PC-9 (cell line): ENCODE data around the gene AKAP13. TPM values are rescaled to one million over a fixed set of nuclear protein-coding genes. Genes with fewer than 3 reads are reported as not detected.

Source experiments
- BruUV-seq: library from RNA; stranded (reverse); fragments of 400-500 nt; replicated peaks from 2 replicates; lab custom pipeline; 2021; lab: Mats Ljungman, UMichigan
- CTCF ChIA-PET: fragments of 300-600 bp; sonication (Branson Sonifier 250); formaldehyde crosslinking; loops from one replicate; lab custom pipeline; 2022; ENCODE audit warnings: antibody characterized with exemption; lab: Charles Lee
- POLR2A ChIA-PET: fragments of 300-600 bp; sonication (Branson Sonifier 250); formaldehyde crosslinking; loops from one replicate; lab custom pipeline; 2022; ENCODE audit warnings: antibody characterized with exemption; ENCODE audit not compliant: unreplicated experiment; lab: Charles Lee
- DNase-seq, 2 experiments: peaks; one replicate each; pipeline versions ENCODE4 v3.0.0 to v3.0.0-alpha.2; 2015 to 2022; ENCODE audit warnings: mixed read lengths in 1 of 2
- H2AFZ ChIP-seq: fragments of 200-600 bp; sonication (generic); 2 replicates; pipeline ENCODE4 v1.8.1; 2017; ENCODE audit warnings: antibody characterized with exemption
- H3F3A ChIP-seq: fragments of 200-600 bp; sonication (generic); 2 replicates; pipeline ENCODE4 v1.8.1; 2017; ENCODE audit warnings: antibody characterized with exemption, mild to moderate bottlenecking, low read depth; ENCODE audit not compliant: insufficient read depth
- H3K27ac ChIP-seq: fragments of 200-600 bp; sonication (generic); 2 replicates; pipeline ENCODE4 v1.6.1; 2016; ENCODE audit warnings: mixed run types
- H3K27me3 ChIP-seq: fragments of 200-600 bp; sonication (generic); 2 replicates; pipeline ENCODE4 v1.6.1; 2016; ENCODE audit warnings: low read depth, mixed run types; ENCODE audit not compliant: insufficient read depth
- H3K36me3 ChIP-seq: fragments of 200-600 bp; sonication (generic); 2 replicates; pipeline ENCODE4 v1.6.1; 2016; ENCODE audit warnings: low read depth, mixed run types
- H3K4me1 ChIP-seq: fragments of 200-600 bp; sonication (generic); replicated peaks from 2 replicates; pipeline ENCODE4 v1.6.1; 2016; ENCODE audit warnings: mixed run types; ENCODE audit not compliant: insufficient read depth
- H3K4me2 ChIP-seq: fragments of 200-600 bp; sonication (generic); 2 replicates; pipeline ENCODE4 v1.6.1; 2017; ENCODE audit warnings: mixed run types
- H3K4me3 ChIP-seq: fragments of 200-600 bp; sonication (generic); 2 replicates; pipeline ENCODE4 v1.6.1; 2016; ENCODE audit warnings: mixed run types
- H3K79me2 ChIP-seq: fragments of 200-600 bp; sonication (generic); 2 replicates; pipeline ENCODE4 v1.6.1; 2017; ENCODE audit warnings: low read depth, mixed run types
- H3K9me2 ChIP-seq: fragments of 200-600 bp; sonication (generic); 2 replicates; pipeline ENCODE4 v1.8.1; 2017; ENCODE audit warnings: mild to moderate bottlenecking; ENCODE audit not compliant: insufficient read depth
- H3K9me3 ChIP-seq: fragments of 200-600 bp; sonication (generic); 2 replicates; pipeline ENCODE4 v1.8.1; 2016; ENCODE audit warnings: low read depth; ENCODE audit not compliant: insufficient read depth
- H4K20me1 ChIP-seq: fragments of 200-600 bp; sonication (generic); 2 replicates; pipeline ENCODE4 v1.8.1; 2017; ENCODE audit not compliant: insufficient read depth
- EZH2 ChIP-seq: fragments of 200-600 bp; sonication (generic); IDR thresholded peaks from 2 replicates; pipeline ENCODE4 v1.8.0; 2017; ENCODE audit warnings: antibody characterized with exemption, low read depth
- intact Hi-C: fragments of 100-400 bp; cut with micrococcal nuclease; formaldehyde crosslinking; loops from one replicate; pipeline ENCODE4 v1.10.0; 2022; ENCODE audit not compliant: unreplicated experiment
- total RNA-seq: library from RNA; stranded (reverse); gene quantifications from 2 replicates; pipeline ENCODE4 v1.2.3, GENCODE V29; 2021
- TF ChIP-seq, protein P1 (sequence below): fragments of 200-600 bp; sonication (generic); conservative IDR thresholded peaks from 2 replicates; pipeline ENCODE4 v1.6.1; 2017; ENCODE audit warnings: mixed run types, antibody characterized with exemption, mild to moderate bottlenecking, moderate library complexity

The AKAP13 gene
- total RNA-seq, 1 experiment from 2014 or later: 82.5 TPM

DNA sequence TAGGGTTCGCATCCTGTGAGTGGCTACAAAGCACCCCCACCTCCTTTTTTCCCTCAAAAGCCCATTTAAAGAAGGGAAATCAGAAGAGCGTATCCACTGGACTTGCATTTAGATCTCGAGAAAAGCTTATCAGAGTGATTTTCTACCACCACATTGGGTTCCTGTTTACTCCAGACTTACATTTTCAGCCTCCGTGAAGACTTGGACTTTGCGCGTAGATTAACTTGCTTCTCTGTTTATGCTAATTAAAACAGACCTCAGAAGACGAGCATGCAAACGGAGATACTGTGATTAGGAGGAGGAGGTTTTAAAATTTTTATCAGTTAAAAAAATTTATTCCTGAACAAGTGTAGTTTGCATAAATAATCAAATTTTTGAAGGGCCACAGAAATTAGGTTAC, 115.7 kb downstream of the AKAP13 start:
- H3K9me3 ChIP-seq: no peaks in the 10 kb centered on the region
- H2AFZ ChIP-seq: no peak overlapping the region
- H3K27me3 ChIP-seq: no peaks in the 10 kb centered on the region
- intact Hi-C loops: no loop called here
- H3K9me2 ChIP-seq: no peaks in the 10 kb centered on the region
- BruUV-seq: no TSS peak
- POLR2A ChIA-PET: no interaction called here
- H3K79me2 ChIP-seq: peaks cover 76% of the 10 kb centered on the region
- no peak overlapping the region for H3K4me3 ChIP-seq
- no peak for DNase-seq
- H3K36me3 ChIP-seq: no peaks in the 10 kb centered on the region
- no peaks in the 10 kb centered on the region for H4K20me1 ChIP-seq
- H3F3A ChIP-seq: peaks cover 35% of the 10 kb centered on the region
- H3K4me2 ChIP-seq: no peak overlapping the region
- CTCF ChIA-PET: no interaction called here
- TF ChIP-seq EZH2: no peak
- TF ChIP-seq, protein P1, sequence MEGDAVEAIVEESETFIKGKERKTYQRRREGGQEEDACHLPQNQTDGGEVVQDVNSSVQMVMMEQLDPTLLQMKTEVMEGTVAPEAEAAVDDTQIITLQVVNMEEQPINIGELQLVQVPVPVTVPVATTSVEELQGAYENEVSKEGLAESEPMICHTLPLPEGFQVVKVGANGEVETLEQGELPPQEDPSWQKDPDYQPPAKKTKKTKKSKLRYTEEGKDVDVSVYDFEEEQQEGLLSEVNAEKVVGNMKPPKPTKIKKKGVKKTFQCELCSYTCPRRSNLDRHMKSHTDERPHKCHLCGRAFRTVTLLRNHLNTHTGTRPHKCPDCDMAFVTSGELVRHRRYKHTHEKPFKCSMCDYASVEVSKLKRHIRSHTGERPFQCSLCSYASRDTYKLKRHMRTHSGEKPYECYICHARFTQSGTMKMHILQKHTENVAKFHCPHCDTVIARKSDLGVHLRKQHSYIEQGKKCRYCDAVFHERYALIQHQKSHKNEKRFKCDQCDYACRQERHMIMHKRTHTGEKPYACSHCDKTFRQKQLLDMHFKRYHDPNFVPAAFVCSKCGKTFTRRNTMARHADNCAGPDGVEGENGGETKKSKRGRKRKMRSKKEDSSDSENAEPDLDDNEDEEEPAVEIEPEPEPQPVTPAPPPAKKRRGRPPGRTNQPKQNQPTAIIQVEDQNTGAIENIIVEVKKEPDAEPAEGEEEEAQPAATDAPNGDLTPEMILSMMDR: no peak
- H3K4me1 ChIP-seq: peaks cover 30% of the 10 kb centered on the region
- H3K27ac ChIP-seq: no peak overlapping the region

DNA sequence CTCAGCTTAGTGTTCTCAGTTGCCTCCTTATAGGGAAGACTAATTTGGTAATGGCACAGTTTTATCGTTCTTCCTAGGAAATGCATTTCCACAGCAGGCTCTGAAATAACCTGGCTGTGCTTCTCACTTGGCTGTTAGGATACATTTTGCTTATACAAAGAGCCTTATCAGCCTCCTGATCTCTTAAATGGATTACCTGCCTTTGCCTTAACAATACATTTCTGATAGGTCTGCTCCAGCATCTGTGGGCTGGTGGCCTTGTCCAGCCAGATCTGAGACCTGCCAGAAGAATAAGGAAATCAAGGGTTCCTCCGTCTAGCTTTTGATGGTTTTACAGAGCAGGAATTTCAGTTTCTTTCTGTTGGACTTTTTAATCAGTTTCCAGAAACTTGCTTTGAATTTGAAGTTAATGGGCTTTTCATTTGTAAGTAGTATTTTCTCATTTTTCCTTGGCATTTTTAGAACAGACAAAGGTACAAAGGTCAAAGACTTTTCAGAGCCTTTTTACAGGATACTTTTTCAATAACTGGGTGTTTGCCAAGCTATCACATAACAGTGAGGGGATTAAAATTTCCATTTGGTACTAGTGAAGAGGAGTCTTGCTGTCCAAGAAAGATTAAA, 116.3 kb downstream of the AKAP13 start:
- Histone ChIP-seq H3K27me3 (no peaks in the 10 kb centered on the region), H3K9me3 (no peaks in the 10 kb centered on the region), H3K79me2 (peaks cover 79% of the 10 kb centered on the region), H3K4me2 (no peak overlapping the region), H3K4me3 (no peak overlapping the region), H2AFZ (no peak overlapping the region), H3F3A (peaks cover 33% of the 10 kb centered on the region), H3K27ac (no peak overlapping the region), H3K36me3 (no peaks in the 10 kb centered on the region), H3K9me2 (no peaks in the 10 kb centered on the region), H4K20me1 (no peaks in the 10 kb centered on the region), H3K4me1 (peaks cover 30% of the 10 kb centered on the region)
- ChIA-PET CTCF (no interaction called here), POLR2A (interaction anchor here (0.6 kb wide), 1 partner anchor 105 kb away, joined by 21 read pairs; no protein-coding TSS in a partner anchor)
- TF ChIP-seq, protein P1: no peak
- no peak for TF ChIP-seq EZH2
- no TSS peak for BruUV-seq
- intact Hi-C loops: no loop called here
- no peak for DNase-seq

DNA sequence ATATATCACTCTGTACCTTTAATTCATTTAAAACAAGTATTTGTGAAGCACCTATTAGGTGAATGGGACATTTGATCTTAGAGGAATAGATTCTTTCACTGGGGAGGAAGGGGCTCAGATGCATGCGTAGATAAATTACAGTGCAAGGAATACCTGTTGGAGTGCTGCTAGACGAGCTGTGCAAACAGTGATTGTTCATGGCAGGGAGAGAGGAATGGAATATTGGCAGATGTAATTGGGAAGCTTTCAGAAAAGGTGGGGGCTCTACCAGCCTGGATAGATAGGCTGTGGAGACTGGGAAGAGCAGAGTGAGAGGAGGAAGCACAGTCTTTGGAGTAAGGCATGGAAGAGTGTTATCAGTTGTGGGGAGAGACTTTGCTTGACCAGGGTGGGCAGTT, 116.8 kb downstream of the AKAP13 start:
- POLR2A ChIA-PET: interaction anchor here (0.6 kb wide), 1 partner anchor 106 kb away, joined by 21 read pairs; no protein-coding TSS in a partner anchor
- no peak overlapping the region for H3K27ac ChIP-seq
- CTCF ChIA-PET: no interaction called here

More for the DNA sequence above, 116.8 kb downstream of the AKAP13 start:
- intact Hi-C loops: no loop called here
- Histone ChIP-seq H3K4me2 (no peak overlapping the region), H3K9me2 (no peaks in the 10 kb centered on the region), H3K4me3 (no peak overlapping the region), H4K20me1 (0 out of 2 replicates have a peak, but pooled peaks cover 2% of the 10 kb centered on the region), H3K9me3 (no peaks in the 10 kb centered on the region), H3K27me3 (no peaks in the 10 kb centered on the region), H2AFZ (no peak overlapping the region), H3F3A (peaks cover 28% of the 10 kb centered on the region), H3K4me1 (peaks cover 30% of the 10 kb centered on the region), H3K79me2 (peaks cover 79% of the 10 kb centered on the region), H3K36me3 (no peaks in the 10 kb centered on the region)
- DNase-seq: no peak
- no peak for TF ChIP-seq EZH2
- TF ChIP-seq, protein P1: no peak
- no TSS peak for BruUV-seq
